CD1c-positive myeloid dendritic cell (primary cell): Measurements from ENCODE around the gene SLC35A1.
"Not testable (repeated sequence)": the region's sequence is repeated elsewhere in the genome, so short reads cannot be mapped to it uniquely, and the experiment has no call there.

Experiments
- DNase-seq: peaks from one replicate; pipeline ENCODE4 v3.0.0-alpha.2; 2016; ENCODE audit errors: extremely low spot score

Gene SLC35A1

GRCh38 chr6:87472525-87473418 is at the start of gene SLC35A1:
SLC35A1 (plus strand) TSS chr6:87472974; CDS start chr6:87473004, 30 bp downstream.
- DNase-seq = peak; percentile 80

GRCh38 chr6:87426789-87427188 is 46.0 kb upstream of the SLC35A1 start:
- DNase-seq = no peak

GRCh38 chr6:87430499-87430898 is 42.3 kb upstream of the SLC35A1 start:
- no peak for DNase-seq

- no peak for DNase-seq
These were observed 41.5 kb upstream of the SLC35A1 start for GRCh38 chr6:87431263-87431662.

- peak; percentile 47 for DNase-seq
These were observed 36.3 kb upstream of the SLC35A1 start for GRCh38 chr6:87436435-87436834.

- DNase-seq = no peak
These were observed 31.1 kb upstream of the SLC35A1 start for GRCh38 chr6:87441711-87442110.

- DNase-seq = no peak
These were observed 28.4 kb upstream of the SLC35A1 start for GRCh38 chr6:87444362-87444761.

GRCh38 chr6:87465051-87465450 is 7.7 kb upstream of the SLC35A1 start:
- no peak for DNase-seq

- DNase-seq = peak; percentile 20
These were observed 687 bp downstream of the SLC35A1 start for GRCh38 chr6:87473419-87473903.

- DNase-seq = peak; percentile 66
These were observed 9.2 kb downstream of the SLC35A1 start for GRCh38 chr6:87481931-87482330.

- DNase-seq = peak; percentile 48
These were observed 9.6 kb downstream of the SLC35A1 start for GRCh38 chr6:87482366-87482765.

- peak; percentile 3 for DNase-seq
These were observed 11.2 kb downstream of the SLC35A1 start for GRCh38 chr6:87483929-87484328.

- DNase-seq = no peak
These were observed 11.7 kb downstream of the SLC35A1 start for GRCh38 chr6:87484491-87484890.

- DNase-seq = no peak
These were observed 14.8 kb downstream of the SLC35A1 start for GRCh38 chr6:87487555-87487954.

- not testable (repeated sequence) for DNase-seq
These were observed 16.6 kb downstream of the SLC35A1 start for GRCh38 chr6:87489326-87489725.

- DNase-seq = no peak
These were observed 22.1 kb downstream of the SLC35A1 start for GRCh38 chr6:87494761-87495422.

GRCh38 chr6:87498048-87498447 is 25.3 kb downstream of the SLC35A1 start:
- no peak for DNase-seq

- DNase-seq = no peak
These were observed 29.2 kb downstream of the SLC35A1 start for GRCh38 chr6:87501809-87502572.

- DNase-seq = no peak
These were observed 31.7 kb downstream of the SLC35A1 start for GRCh38 chr6:87504441-87504840.

- no peak for DNase-seq
These were observed 42.1 kb downstream of the SLC35A1 start for GRCh38 chr6:87514831-87515230.

GRCh38 chr6:87518453-87518852 is 45.7 kb downstream of the SLC35A1 start:
- no peak for DNase-seq

GRCh38 chr6:87522686-87523085 is 49.9 kb downstream of the SLC35A1 start:
- DNase-seq = no peak
